HepG2 (cell line): Measurements from ENCODE around the gene ETHE1. TPM values are rescaled to one million over a fixed set of nuclear protein-coding genes. Genes with fewer than 3 reads are reported as not detected.

Experiments used
- ASH2L ChIP-seq: fragments of 300-600, 200-600 bp; sonication (generic); IDR thresholded peaks from 2 replicates; pipeline ENCODE4 v1.7.0; 2017; ENCODE audit warnings: low read depth, mild to moderate bottlenecking, moderate library complexity, mixed read lengths, low read length; ENCODE audit not compliant: insufficient read length
- ATF6 ChIP-seq: sonication (generic); formaldehyde crosslinking; conservative IDR thresholded peaks from 2 replicates; pipeline ENCODE4 v1.4.0; 2020; ENCODE audit warnings: missing genetic modification reagents
- CENPX ChIP-seq: sonication (generic); formaldehyde crosslinking; IDR thresholded peaks from 2 replicates; pipeline ENCODE4 v1.9.0; 2021; ENCODE audit warnings: mild to moderate bottlenecking, missing genetic modification reagents, moderate library complexity
- CHD4 ChIP-seq: fragments of 200-600 bp; sonication (generic); IDR thresholded peaks from 2 replicates; pipeline ENCODE4 v1.7.0; 2017; ENCODE audit warnings: mild to moderate bottlenecking, low read length, borderline replicate concordance
- ERF ChIP-seq: IDR thresholded peaks from 2 replicates; pipeline ENCODE4 v1.6.1; 2018; ENCODE audit warnings: missing biosample characterization, missing genetic modification reagents
- ETV6 ChIP-seq: sonication (generic); formaldehyde crosslinking; conservative IDR thresholded peaks from 2 replicates; pipeline ENCODE4 v1.4.0; 2020; ENCODE audit warnings: missing genetic modification reagents
- HDAC1 ChIP-seq: sonication (generic); formaldehyde crosslinking; IDR thresholded peaks from 2 replicates; pipeline ENCODE4 v1.5.1; 2020; ENCODE audit warnings: mild to moderate bottlenecking, missing genetic modification reagents
- ISL2 ChIP-seq: sonication (generic); formaldehyde crosslinking; IDR thresholded peaks from 2 replicates; pipeline ENCODE4 v1.5.0; 2020; ENCODE audit warnings: missing genetic modification reagents
- MAFK ChIP-seq, 2 experiments: IDR thresholded peaks in 1 of 2; conservative IDR thresholded peaks in 1 of 2; 2 replicates each; pipeline ENCODE4 v1.6.1; 2011; ENCODE audit warnings: improper control_type of control experiment in 2 of 2, low read length in 2 of 2
- MYC ChIP-seq: sonication (generic); formaldehyde crosslinking; IDR thresholded peaks from 2 replicates; pipeline ENCODE4 v1.9.0; 2021; ENCODE audit warnings: missing genetic modification reagents, borderline replicate concordance
- NAIF1 ChIP-seq: sonication (generic); formaldehyde crosslinking; IDR thresholded peaks from 2 replicates; pipeline ENCODE4 v1.5.0; 2020; ENCODE audit warnings: mild to moderate bottlenecking, missing genetic modification reagents, borderline replicate concordance
- PPARG ChIP-seq: conservative IDR thresholded peaks from 2 replicates; pipeline ENCODE4 v1.6.1; 2016; ENCODE audit warnings: missing biosample characterization, missing genetic modification reagents
- SATB2 ChIP-seq: sonication (generic); formaldehyde crosslinking; IDR thresholded peaks from 2 replicates; pipeline ENCODE4 v1.5.0; 2020; ENCODE audit warnings: missing genetic modification reagents
- SIN3B ChIP-seq: fragments of 150-350 bp; IDR thresholded peaks from 2 replicates; pipeline ENCODE4 v1.6.1; 2014; ENCODE audit warnings: low read length
- SRSF1 ChIP-seq: fragments of 200-400 bp; formaldehyde crosslinking; optimal IDR thresholded peaks from 2 replicates; pipeline ENCODE3; 2017; ENCODE audit warnings: mild to moderate bottlenecking, low read depth, low read length, moderate library complexity
- TARDBP ChIP-seq: sonication (generic); formaldehyde crosslinking; IDR thresholded peaks from 2 replicates; pipeline ENCODE4 v1.8.0; 2022; ENCODE audit warnings: mild to moderate bottlenecking, missing genetic modification reagents
- TMF1 ChIP-seq: sonication (generic); formaldehyde crosslinking; IDR thresholded peaks from 2 replicates; pipeline ENCODE4 v1.8.1; 2022; ENCODE audit warnings: low read depth, missing genetic modification reagents
- ZBTB14 ChIP-seq: sonication (generic); formaldehyde crosslinking; IDR thresholded peaks from 2 replicates; pipeline ENCODE4 v1.4.0; 2020; ENCODE audit warnings: missing genetic modification reagents
- ZBTB2 ChIP-seq: sonication (generic); formaldehyde crosslinking; IDR thresholded peaks from 2 replicates; pipeline ENCODE4 v1.8.0; 2022; ENCODE audit warnings: low read depth, missing genetic modification reagents
- ZBTB38 ChIP-seq: sonication (generic); formaldehyde crosslinking; IDR thresholded peaks from 2 replicates; pipeline ENCODE4 v1.5.1; 2020; ENCODE audit warnings: mild to moderate bottlenecking, missing genetic modification reagents
- ZBTB42 ChIP-seq: sonication (generic); formaldehyde crosslinking; IDR thresholded peaks from 2 replicates; pipeline ENCODE4 v1.5.0; 2020; ENCODE audit warnings: mild to moderate bottlenecking, missing genetic modification reagents
- ZKSCAN8 ChIP-seq: IDR thresholded peaks from 2 replicates; pipeline ENCODE4 v1.6.1; 2016; ENCODE audit warnings: borderline replicate concordance, missing genetic modification reagents, missing compliant biosample characterization
- ZNF30 ChIP-seq: sonication (generic); formaldehyde crosslinking; IDR thresholded peaks from 2 replicates; pipeline ENCODE4 v1.5.0; 2020; ENCODE audit warnings: mild to moderate bottlenecking, missing genetic modification reagents
- ZNF343 ChIP-seq: sonication (generic); formaldehyde crosslinking; IDR thresholded peaks from 2 replicates; pipeline ENCODE4 v1.4.0; 2020; ENCODE audit warnings: mild to moderate bottlenecking, missing genetic modification reagents
- ZNF354B ChIP-seq: sonication (generic); formaldehyde crosslinking; IDR thresholded peaks from 2 replicates; pipeline ENCODE4 v1.8.0; 2022; ENCODE audit warnings: mild to moderate bottlenecking, missing genetic modification reagents
- ZNF468 ChIP-seq: sonication (generic); formaldehyde crosslinking; IDR thresholded peaks from 2 replicates; pipeline ENCODE4 v1.8.0; 2022; ENCODE audit warnings: mild to moderate bottlenecking, moderate library complexity, missing genetic modification reagents
- ZNF761 ChIP-seq: sonication (generic); formaldehyde crosslinking; conservative IDR thresholded peaks from 2 replicates; pipeline ENCODE4 v1.4.0; 2020; ENCODE audit warnings: mild to moderate bottlenecking, missing genetic modification reagents
- ZNF766 ChIP-seq: sonication (generic); formaldehyde crosslinking; IDR thresholded peaks from 2 replicates; pipeline ENCODE4 v1.5.0; 2020; ENCODE audit warnings: missing genetic modification reagents, borderline replicate concordance
- polyA plus RNA-seq, 8 experiments: library from polyadenylated mRNA; depleted of rRNA in 3 of 8; stranded (reverse) in 7 of 8; unstranded in 1 of 8; fragments of >200 nt; fragmentation: Illumina TruSeq in 4 of 8; extraction: Trizol in 4 of 8; gene quantifications; 2 replicates each; pipeline versions ENCODE4 v1.2.1 to v1.2.3, GENCODE V29; 2011 to 2016; ENCODE audit warnings: low read depth in 4 of 8, missing spikeins in 1 of 8, mixed read lengths in 1 of 8; ENCODE audit not compliant: insufficient read depth in 1 of 8
- total RNA-seq, 5 experiments: library from RNA; depleted of rRNA; stranded (reverse); fragments of >200 nt; fragmentation: Illumina TruSeq; extraction: Trizol; gene quantifications; 2 replicates each; pipeline ENCODE4 v1.2.3, GENCODE V29; 2016; ENCODE audit warnings: low read depth in 1 of 5

The ETHE1 gene
- total and polyA plus RNA-seq, 2 of the 13 experiments (the other 11 are each of a cell fraction or from before 2014, with no cell fraction given), result 32.5 to 58.4 TPM

DNA sequence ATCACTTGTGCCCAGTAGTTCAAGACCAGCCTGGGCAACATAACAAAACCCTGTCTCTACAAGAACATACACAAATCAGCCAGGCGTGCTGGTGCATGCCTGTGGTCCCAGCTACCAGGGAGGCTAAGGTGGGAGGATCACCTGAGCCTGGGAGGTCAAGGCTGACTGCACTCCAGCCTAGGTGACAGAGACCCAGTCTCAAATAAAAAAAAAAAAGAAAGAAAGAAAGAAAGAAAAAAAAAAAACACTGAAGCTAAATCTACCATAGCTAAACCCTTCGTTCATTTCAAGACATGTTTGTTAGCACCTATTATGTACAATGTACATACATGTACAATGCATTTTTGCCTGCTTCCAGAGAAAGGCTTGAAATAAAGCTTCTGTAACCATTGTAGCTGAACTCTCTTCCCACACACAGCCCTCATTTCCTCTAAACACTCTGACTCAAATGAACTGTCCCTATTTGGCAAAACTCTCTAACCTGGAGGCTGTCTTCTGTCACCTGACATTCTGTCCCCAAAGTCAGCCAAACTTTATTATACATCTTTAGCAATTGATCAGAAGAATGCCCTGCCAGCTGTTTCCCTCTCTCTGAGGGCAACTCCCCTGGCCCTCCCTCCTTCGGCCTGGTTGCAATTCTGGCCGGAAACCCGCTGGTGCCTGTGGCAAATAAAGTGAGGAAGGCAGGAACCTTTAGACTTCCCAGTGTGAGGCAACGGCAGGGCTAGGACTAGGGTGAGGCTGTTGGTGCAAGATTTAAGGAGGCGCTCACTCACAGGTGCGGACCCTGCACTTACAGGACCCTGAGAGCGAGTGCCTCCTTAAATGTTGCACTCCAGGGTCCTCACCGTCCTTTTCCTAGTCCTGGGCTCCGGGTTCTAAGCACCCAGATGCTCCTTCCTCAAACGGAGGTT, 1.8 kb downstream of the ETHE1 start (continued):
- TF ChIP-seq TMF1 (CRISPR knock-in tag), result no peak
- TF ChIP-seq HDAC1 (CRISPR knock-in tag), result peak; percentile 65
- TF ChIP-seq SIN3B, result no peak
- TF ChIP-seq NAIF1 (CRISPR knock-in tag), result no peak
- TF ChIP-seq SATB2, result no peak
- no peak for TF ChIP-seq ATF6
- TF ChIP-seq TARDBP (CRISPR knock-in tag), result peak; percentile 70; the same call in 1 of the 2 replicates
- TF ChIP-seq ZBTB2 (CRISPR knock-in tag), result no peak
- no peak for TF ChIP-seq PPARG (CRISPR knock-in tag)
- no peak for TF ChIP-seq ZBTB42 (CRISPR knock-in tag)
- TF ChIP-seq ZNF766, result no peak
- TF ChIP-seq MAFK (conservative IDR thresholded peaks at IDR 0.05 in 1 of 2, IDR thresholded peaks at IDR 0.05 in 1 of 2; ENCODE audit: low read length in 2 of 2), result no peak
- TF ChIP-seq ZBTB14 (CRISPR knock-in tag), result no peak
- peak; percentile 36; the same call in 1 of the 2 replicates for TF ChIP-seq ERF (CRISPR knock-in tag)
- TF ChIP-seq ZNF761 (CRISPR knock-in tag), result no peak
- no peak for TF ChIP-seq SRSF1
- TF ChIP-seq ZBTB38 (CRISPR knock-in tag), result no peak
- no peak for TF ChIP-seq CHD4
- TF ChIP-seq ASH2L, result peak; percentile 46
- TF ChIP-seq CENPX (CRISPR knock-in tag), result no peak
- TF ChIP-seq ZNF354B, result no peak
- no peak for TF ChIP-seq ZNF343 (CRISPR knock-in tag)
- TF ChIP-seq MYC (CRISPR knock-in tag), result no peak; the same call in 1 of the 2 replicates
- no peak for TF ChIP-seq ZNF468 (CRISPR knock-in tag)
- peak; percentile 96 for TF ChIP-seq ETV6 (CRISPR knock-in tag)
- no peak for TF ChIP-seq ISL2 (CRISPR knock-in tag)
- no peak for TF ChIP-seq ZNF30
- TF ChIP-seq ZKSCAN8 (CRISPR knock-in tag), result no peak
